NOMO-1 treated with dmso at 0.1 percent for 144 hours (cell line): ENCODE measurements around the gene APMAP.

Source experiments
- DNase-seq: peaks from one replicate; lab custom pipeline; 2025; ENCODE audit not compliant: unreplicated experiment; lab: John Stamatoyannopoulos, UW

Gene APMAP

GRCh38 chr20:25025091-25025861 lies 32.7 kb upstream of the APMAP start:
- no peak for DNase-seq

GRCh38 chr20:25024171-25024570 lies 31.6 kb upstream of the APMAP start:
- DNase-seq, result no peak

- DNase-seq, result no peak
Measured at GRCh38 chr20:25023356-25023755, 30.8 kb upstream of the APMAP start.

- no peak for DNase-seq
Measured at GRCh38 chr20:25022680-25023079, 30.1 kb upstream of the APMAP start.

DNA sequence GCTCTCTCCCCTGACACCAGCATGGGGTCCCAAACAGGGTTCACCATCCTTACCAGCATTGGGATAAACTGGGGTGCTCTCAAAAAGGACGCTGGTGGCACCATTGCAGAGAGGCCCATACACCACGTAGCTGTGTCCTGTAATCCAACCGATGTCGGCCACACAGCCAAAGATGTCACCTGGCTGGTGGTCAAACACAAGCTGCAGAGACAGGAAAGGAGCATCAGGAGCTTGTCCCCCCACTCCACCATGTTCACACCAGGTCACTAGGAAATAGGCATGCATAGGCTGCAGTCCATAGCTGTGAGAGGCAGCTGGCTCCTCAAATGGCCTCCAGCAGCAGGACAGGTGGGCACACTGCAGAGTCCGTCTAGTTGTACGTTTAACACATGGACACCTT lies 28.8 kb upstream of the APMAP start:
- DNase-seq, result no peak

DNA sequence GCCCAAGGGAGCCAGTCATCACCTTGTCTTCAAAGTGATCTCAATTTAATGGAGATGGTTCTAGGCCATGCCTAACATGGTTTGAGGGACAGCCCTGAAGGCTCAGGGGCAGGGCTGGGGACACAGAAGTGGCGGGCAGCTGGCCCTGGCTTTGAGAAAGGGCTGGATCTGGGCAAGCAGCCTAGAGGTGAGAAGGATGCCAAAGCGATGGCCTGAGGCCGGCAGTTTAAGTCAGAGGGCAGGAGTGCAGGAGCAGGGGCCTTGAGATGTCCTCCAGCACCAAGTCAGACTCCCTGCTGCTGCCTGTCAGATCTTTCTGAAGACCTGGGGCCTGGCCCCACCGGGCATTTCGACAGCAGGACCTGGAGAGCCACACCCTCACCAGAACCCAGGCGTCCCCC lies 28.4 kb upstream of the APMAP start:
- DNase-seq, result no peak

GRCh38 chr20:25020345-25020744 lies 27.8 kb upstream of the APMAP start:
- DNase-seq, result no peak

GRCh38 chr20:25019381-25020155 lies 27.0 kb upstream of the APMAP start:
- DNase-seq, result no peak

GRCh38 chr20:25018841-25019240 lies 26.3 kb upstream of the APMAP start:
- no peak for DNase-seq

- no peak for DNase-seq
Measured at GRCh38 chr20:25018425-25018824, 25.9 kb upstream of the APMAP start.

DNA sequence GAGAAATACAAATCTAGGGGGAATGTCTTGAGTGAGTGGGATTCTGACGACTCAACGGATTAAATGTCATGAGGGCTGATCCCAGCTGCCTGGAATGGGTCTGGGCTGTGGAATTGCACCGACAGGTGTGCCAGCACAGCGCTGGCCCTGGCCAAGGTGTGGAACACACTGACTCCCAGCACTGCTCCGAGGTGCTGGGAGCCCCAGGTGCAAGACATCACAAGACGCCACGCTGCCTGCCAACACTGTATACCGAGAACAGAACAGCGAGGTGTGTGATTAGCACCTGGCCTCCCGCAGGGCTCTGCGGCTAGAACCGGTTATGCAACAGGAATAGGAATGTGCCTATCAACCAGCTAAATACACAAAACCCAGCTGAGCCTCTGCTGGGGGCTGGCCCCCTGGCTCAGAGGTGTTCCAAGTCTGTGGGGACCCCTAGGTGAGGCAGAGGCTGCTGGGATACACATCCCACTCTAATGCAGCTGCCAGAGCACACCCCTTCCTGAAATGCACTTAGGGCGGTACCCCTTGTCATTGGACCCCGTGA lies 24.8 kb upstream of the APMAP start:
- no peak for DNase-seq

DNA sequence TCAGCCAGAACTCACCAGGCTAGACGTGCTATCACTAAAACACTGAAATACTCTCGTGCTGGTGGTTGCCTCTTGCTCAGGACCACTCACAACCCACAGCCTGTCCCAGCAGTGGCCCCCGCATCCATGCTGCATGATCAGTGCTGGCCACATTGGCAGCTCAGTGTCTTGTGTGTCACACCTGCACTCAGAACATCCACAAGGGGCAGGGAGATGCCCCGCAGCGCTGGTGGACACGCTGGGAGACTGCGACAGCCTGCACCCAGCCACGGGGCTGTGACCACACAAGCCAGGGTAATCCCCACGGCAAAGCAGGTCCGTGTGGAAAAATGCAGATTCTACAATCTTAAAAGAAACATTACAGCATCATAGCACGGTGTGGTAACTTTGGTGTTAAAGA lies 23.9 kb upstream of the APMAP start:
- no peak for DNase-seq

DNA sequence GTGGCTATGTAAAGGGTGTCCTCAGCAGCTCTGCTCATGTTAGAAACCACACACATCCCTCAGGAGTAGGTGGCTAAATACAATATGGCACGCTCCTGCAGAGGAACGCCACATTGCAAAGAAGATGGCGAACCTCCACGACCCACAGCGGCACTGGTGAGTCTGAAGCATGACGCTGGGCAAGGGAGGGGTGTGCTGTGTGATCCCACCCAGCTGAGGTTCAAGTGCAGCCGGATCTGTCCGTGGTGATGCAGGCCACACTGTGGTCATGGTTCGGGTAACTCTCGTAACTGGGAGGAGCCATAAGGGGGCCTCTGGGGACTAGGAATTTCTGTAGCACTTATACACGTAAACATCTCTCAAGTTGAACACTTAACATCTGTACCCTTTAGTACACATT lies 23.4 kb upstream of the APMAP start:
- DNase-seq, result no peak

- DNase-seq, result no peak
Measured at GRCh38 chr20:25014816-25015215, 22.3 kb upstream of the APMAP start.

DNA sequence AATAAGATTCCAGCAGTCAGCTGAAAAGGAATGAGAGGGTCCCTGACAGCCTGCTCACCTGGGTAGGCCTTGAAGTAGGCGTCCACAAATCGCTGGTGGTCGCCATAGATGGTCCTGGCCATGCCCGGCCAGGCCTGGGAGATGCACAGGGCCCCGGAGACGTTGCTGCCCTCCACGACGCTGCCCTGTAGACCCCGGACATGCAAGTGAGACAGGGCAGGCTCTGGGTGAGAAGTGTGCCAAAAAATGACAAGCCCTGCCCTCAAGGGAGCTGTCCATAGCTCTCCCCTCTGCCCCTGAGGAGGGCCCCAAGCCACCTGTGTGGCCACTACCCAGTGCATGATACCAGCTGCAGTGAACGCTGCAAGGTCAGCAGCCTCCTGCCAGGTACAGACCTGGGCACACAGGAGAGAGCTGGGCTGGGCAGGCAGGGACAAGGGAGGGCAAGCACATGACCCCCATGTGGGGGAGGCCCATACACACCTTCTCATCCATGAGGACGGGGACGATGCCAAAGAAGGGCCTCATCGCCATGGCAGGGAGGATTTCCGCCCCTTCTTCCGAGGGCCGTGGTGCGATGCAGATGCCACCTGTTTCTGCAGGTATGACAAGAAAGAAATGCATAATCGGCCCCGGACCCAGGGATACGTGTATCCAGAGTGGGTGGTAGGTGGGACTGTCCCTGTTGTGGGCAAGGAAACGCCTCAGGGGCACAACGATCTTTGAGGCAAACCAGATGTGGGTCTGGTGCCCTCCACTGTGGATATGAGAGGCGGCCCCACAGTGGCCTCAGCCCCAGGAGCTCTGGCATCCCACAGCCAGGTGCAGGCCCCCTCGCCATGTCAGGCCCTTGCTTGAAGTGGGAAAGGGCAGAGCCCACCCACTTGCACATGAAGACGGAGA lies 21.2 kb upstream of the APMAP start:
- no peak for DNase-seq

- DNase-seq, result no peak
Measured at GRCh38 chr20:25012616-25013189, 20.2 kb upstream of the APMAP start.

DNA sequence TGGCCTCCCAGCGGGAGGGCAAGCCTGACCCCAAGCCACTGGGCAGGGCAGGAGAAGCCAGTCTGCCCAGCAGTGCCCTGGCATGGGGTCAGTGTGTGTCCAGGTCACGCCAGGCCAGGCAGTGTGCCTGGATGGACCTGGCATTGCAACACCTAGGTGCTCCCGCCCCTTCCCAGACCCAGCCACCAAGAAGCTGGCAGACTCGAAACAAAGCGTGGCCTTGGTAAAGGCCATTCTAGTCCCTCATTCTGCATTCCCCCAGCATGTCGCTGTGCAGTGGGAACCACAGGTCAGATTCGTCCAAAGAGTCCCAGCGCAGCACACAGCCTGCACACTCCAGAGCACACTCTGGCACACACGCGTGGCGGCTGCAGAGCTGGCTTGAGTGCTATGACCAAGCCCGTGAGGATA lies 19.3 kb upstream of the APMAP start:
- no peak for DNase-seq

GRCh38 chr20:25011261-25011660 lies 18.7 kb upstream of the APMAP start:
- DNase-seq, result no peak

DNA sequence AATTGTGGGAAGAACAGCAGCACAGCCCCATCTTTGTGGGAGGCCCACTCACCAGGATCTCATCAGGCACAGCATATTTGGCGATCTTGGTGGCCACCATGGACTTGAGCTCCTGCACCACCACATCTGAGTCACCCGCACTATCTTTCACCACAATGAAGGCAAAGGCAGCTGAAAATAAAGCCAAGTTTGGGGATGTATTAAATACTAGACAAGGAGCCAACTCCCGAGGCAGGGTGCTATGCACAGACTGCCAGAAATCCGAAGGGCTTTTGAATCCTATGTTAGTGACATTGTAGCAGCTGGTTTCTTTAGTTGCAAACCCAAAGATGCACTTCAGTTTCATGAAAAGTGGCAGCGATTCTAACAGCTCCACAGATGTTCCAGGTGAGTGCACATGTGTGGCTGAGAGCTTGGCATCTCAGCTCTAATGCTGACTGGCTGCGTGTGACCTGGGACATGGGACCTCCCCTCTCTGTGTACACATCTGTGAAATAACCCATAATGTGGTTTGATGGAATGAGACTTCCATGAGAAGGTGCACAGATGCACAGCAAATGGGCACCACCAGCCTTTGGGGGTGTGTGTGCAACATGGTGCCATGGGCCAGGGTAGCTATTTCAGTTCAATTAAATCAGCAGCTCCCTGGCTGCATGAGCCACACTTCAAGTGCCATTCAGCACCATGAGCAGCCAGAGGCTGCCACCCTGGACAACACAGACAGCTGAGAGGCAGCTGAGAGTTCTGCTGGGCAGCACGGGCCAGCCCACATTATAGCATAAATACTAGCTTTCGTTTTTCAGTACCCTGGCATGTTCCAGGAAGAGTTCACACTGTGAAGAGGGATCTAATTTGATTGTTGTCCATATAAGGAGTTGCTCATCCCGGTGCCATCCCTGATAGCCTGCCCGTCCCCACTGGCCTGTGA lies 16.9 kb upstream of the APMAP start:
- DNase-seq, result no peak
